ENCODE measurements around the gene CASQ2.

CASQ2 gene

DNA sequence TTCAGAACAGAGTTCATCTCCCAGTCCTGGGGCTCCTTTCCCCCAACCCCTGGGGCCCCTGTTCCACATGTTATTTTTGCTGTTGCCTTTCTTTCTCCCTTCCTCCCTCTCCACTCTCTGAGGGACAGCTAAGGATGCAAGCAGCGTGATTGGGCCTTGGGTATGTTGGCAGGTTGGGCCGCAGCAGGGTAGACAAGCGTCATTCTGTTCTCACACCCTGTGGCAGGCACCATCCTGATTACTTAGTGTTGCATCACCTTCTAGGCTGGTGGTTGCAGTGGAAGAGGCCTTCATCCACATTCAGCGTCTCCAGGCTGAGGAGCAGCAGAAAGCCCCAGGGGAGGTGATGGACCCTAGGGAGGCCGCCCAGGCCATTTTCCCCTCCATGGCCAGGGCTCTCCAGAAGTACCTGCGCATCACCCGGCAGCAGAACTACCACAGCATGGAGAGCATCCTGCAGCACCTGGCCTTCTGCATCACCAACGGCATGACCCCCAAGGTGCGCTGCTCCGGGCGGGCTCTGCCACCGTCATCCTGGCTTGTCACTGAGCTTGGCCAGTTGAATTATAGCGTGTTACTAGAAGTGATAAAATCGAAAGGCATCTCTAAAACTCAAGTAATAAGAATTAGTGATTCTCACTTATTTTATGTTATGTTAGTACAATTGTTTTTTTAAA is 83.3 kb downstream of the CASQ2 start:
- Histone ChIP-seq H3K4me3 (ENCODE audit: low read length in 2 of 2) (no peak overlapping the region), H3K36me3 (replicated peaks in 1 of 2; ENCODE audit: control insufficient read depth in 2 of 2, insufficient read depth in 2 of 2, low read length in 2 of 2) (peaks cover 7 to 15% of the 10 kb centered on the region in 2 donors), H4K8ac (ENCODE audit: low read depth, low read length) (no peak overlapping the region), H3K14ac (ENCODE audit: low read length) (no peak overlapping the region), H3K27ac (replicated peaks; ENCODE audit: low read length) (no peak overlapping the region), H3K4me2 (ENCODE audit: insufficient read depth, low read length, poor library complexity, severe bottlenecking) (no peak overlapping the region), H2AFZ (ENCODE audit: low read length) (no peak overlapping the region), H2AK5ac (ENCODE audit: low read depth, low read length) (no peak overlapping the region), H3K9me3 (replicated peaks in 1 of 2; ENCODE audit: control insufficient read depth in 2 of 2, insufficient read depth in 1 of 2, low read depth in 1 of 2, low read length in 2 of 2) (no peaks in the 10 kb centered on the region), H2BK120ac (ENCODE audit: low read depth, low read length) (no peak overlapping the region), H3K27me3 (ENCODE audit: control insufficient read depth in 3 of 3, insufficient read depth in 3 of 3, low read depth in 1 of 3, low read length in 3 of 3) (no peaks in the 10 kb centered on the region), H2BK15ac (ENCODE audit: low read length) (no peak overlapping the region), H3K79me1 (ENCODE audit: low read depth, low read length) (no peaks in the 10 kb centered on the region), H3K9ac (ENCODE audit: low read depth, low read length, poor library complexity) (peak overlapping the region; percentile 30), H3K23ac (ENCODE audit: low read depth, low read length, poor library complexity) (peak overlapping the region; percentile 29), H3K18ac (ENCODE audit: low read length) (no peak overlapping the region), H3K4ac (ENCODE audit: low read length) (no peak overlapping the region), H4K91ac (ENCODE audit: low read depth, low read length, poor library complexity) (no peak overlapping the region), H2BK5ac (ENCODE audit: low read length) (no peak overlapping the region), H2BK12ac (ENCODE audit: low read length) (no peak overlapping the region), H3K4me1 (ENCODE audit: control insufficient read depth in 2 of 2, insufficient read depth in 1 of 2, low read depth in 1 of 2, low read length in 2 of 2) (no peaks in the 10 kb centered on the region)
- DNase-seq (ENCODE audit: low spot score) = no peak
- no CpG with 5 or more reads among the region's 14 CpGs for WGBS, 2 donors (ENCODE audit: extremely low coverage in 2 of 2, insufficient read length in 2 of 2, insufficient replicate concordance in 1 of 2)

DNA sequence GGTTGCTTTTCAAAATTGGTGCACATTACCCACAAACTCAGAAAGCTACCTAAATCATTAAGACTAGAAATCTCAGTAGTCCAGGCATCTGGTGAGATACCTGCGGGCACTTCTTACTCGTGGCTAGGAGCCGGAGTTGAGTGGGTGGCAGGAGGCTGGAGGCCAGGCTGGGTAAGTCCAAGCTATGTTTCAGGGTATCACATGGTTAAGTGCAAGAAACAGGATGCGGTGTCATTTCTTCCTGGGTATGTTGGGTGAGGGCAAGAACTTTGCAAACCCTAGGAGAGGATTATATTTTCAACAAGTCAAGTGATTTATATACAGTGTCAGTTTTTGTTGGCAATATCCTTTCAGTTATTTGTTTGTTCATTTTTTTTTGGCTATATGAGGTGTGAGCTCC is 85.7 kb downstream of the CASQ2 start:
- no peaks in the 10 kb centered on the region for H3K79me1 ChIP-seq (ENCODE audit: low read depth, low read length)
- no peak overlapping the region for H2BK120ac ChIP-seq (ENCODE audit: low read depth, low read length)
- no peak overlapping the region for H3K18ac ChIP-seq (ENCODE audit: low read length)
- H3K14ac ChIP-seq (ENCODE audit: low read length) = no peak overlapping the region
- no peak overlapping the region for H2BK5ac ChIP-seq (ENCODE audit: low read length)
- H3K9me3 ChIP-seq (replicated peaks in 1 of 2; ENCODE audit: control insufficient read depth in 2 of 2, insufficient read depth in 1 of 2, low read depth in 1 of 2, low read length in 2 of 2) = no peaks in the 10 kb centered on the region
- no peak overlapping the region for H3K4ac ChIP-seq (ENCODE audit: low read length)
- H2BK15ac ChIP-seq (ENCODE audit: low read length) = no peak overlapping the region
- no peak overlapping the region for H4K91ac ChIP-seq (ENCODE audit: low read depth, low read length, poor library complexity)
- H3K27me3 ChIP-seq (ENCODE audit: control insufficient read depth in 3 of 3, insufficient read depth in 3 of 3, low read depth in 1 of 3, low read length in 3 of 3) = no peaks in the 10 kb centered on the region
- H3K23ac ChIP-seq (ENCODE audit: low read depth, low read length, poor library complexity) = no peak overlapping the region
- H3K4me1 ChIP-seq (ENCODE audit: control insufficient read depth in 2 of 2, insufficient read depth in 1 of 2, low read depth in 1 of 2, low read length in 2 of 2) = peaks cover 3 to 12% of the 10 kb centered on the region in 2 donors
- no peak overlapping the region for H2AK5ac ChIP-seq (ENCODE audit: low read depth, low read length)
- DNase-seq (ENCODE audit: low spot score) = no peak
- no CpG with 5 or more reads among the region's 4 CpGs for WGBS, 2 donors (ENCODE audit: extremely low coverage in 2 of 2, insufficient read length in 2 of 2, insufficient replicate concordance in 1 of 2)
- no peak overlapping the region for H2BK12ac ChIP-seq (ENCODE audit: low read length)
- no peak overlapping the region for H3K4me2 ChIP-seq (ENCODE audit: insufficient read depth, low read length, poor library complexity, severe bottlenecking)
- H3K4me3 ChIP-seq (ENCODE audit: low read length in 2 of 2) = no peak overlapping the region
- H2AFZ ChIP-seq (ENCODE audit: low read length) = no peak overlapping the region
- peaks cover 7 to 15% of the 10 kb centered on the region in 2 donors for H3K36me3 ChIP-seq (replicated peaks in 1 of 2; ENCODE audit: control insufficient read depth in 2 of 2, insufficient read depth in 2 of 2, low read length in 2 of 2)
- no peak overlapping the region for H3K27ac ChIP-seq (replicated peaks; ENCODE audit: low read length)
- H3K9ac ChIP-seq (ENCODE audit: low read depth, low read length, poor library complexity) = no peak overlapping the region
- no peak overlapping the region for H4K8ac ChIP-seq (ENCODE audit: low read depth, low read length)

DNA sequence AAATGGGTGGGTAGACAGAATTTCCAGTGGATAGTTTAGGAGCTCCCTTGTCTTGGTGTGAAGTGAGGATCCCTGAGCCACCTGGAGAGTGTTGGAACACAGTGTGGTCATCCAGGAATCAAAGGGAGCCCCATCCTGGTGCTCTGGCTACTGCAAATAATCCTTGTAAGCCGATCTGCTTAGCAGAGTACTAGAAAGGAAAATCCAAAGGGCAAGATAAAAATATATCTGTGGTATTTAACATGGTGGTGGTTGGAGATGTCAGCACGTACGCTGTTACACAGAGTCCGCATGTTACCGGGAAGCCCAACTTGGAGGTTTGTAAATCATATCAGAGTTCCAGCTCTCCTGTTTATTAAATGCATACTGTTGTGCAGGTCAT is 87.8 kb downstream of the CASQ2 start:
- no peak overlapping the region for H2AK5ac ChIP-seq (ENCODE audit: low read depth, low read length)

DNA sequence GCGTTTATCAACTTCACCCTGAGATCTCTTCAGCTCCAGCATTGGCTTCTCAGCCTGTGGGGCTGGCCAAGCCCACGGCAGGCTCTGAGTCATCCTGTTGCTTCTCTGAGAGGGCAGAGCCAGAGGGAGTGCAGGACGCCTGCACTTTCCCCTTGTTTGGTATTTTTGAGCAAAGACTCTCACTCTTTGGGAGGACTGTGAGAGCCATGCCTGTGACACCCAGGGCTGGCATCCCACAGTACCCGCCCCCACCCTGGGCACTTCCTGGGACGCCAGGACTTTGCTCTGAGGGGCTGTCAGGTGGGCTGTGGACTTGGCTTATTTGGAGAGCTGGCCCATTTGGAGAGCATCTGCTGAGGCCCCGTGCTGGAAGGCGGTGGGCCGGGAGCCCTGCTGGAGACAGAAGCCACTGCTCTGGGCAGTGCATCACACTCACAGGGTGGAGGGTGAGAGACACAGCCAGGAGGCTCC is 89.3 kb downstream of the CASQ2 start:
- Histone ChIP-seq H2BK120ac (ENCODE audit: low read depth, low read length) (no peak overlapping the region), H2BK12ac (ENCODE audit: low read length) (no peak overlapping the region), H3K4me3 (ENCODE audit: low read length in 2 of 2) (no peak overlapping the region), H3K9ac (ENCODE audit: low read depth, low read length, poor library complexity) (no peak overlapping the region), H2AFZ (ENCODE audit: low read length) (no peak overlapping the region), H3K79me1 (ENCODE audit: low read depth, low read length) (no peaks in the 10 kb centered on the region), H3K4me2 (ENCODE audit: insufficient read depth, low read length, poor library complexity, severe bottlenecking) (no peak overlapping the region), H2AK5ac (ENCODE audit: low read depth, low read length) (peak overlapping the region; percentile 18), H3K4me1 (ENCODE audit: control insufficient read depth in 2 of 2, insufficient read depth in 1 of 2, low read depth in 1 of 2, low read length in 2 of 2) (peaks cover 13 to 23% of the 10 kb centered on the region in 2 donors), H3K23ac (ENCODE audit: low read depth, low read length, poor library complexity) (no peak overlapping the region), H4K8ac (ENCODE audit: low read depth, low read length) (no peak overlapping the region), H3K9me3 (replicated peaks in 1 of 2; ENCODE audit: control insufficient read depth in 2 of 2, insufficient read depth in 1 of 2, low read depth in 1 of 2, low read length in 2 of 2) (no peaks in the 10 kb centered on the region), H3K18ac (ENCODE audit: low read length) (no peak overlapping the region), H3K36me3 (replicated peaks in 1 of 2; ENCODE audit: control insufficient read depth in 2 of 2, insufficient read depth in 2 of 2, low read length in 2 of 2) (no peaks in the 10 kb centered on the region), H3K27ac (replicated peaks; ENCODE audit: low read length) (no peak overlapping the region), H2BK15ac (ENCODE audit: low read length) (no peak overlapping the region), H3K4ac (ENCODE audit: low read length) (no peak overlapping the region), H3K14ac (ENCODE audit: low read length) (no peak overlapping the region), H3K27me3 (ENCODE audit: control insufficient read depth in 3 of 3, insufficient read depth in 3 of 3, low read depth in 1 of 3, low read length in 3 of 3) (no peaks in the 10 kb centered on the region), H4K91ac (ENCODE audit: low read depth, low read length, poor library complexity) (no peak overlapping the region), H2BK5ac (ENCODE audit: low read length) (no peak overlapping the region)
- WGBS, 2 donors (ENCODE audit: extremely low coverage in 2 of 2, insufficient read length in 2 of 2, insufficient replicate concordance in 1 of 2) = no CpG with 5 or more reads among the region's 8 CpGs
- no peak for DNase-seq (ENCODE audit: low spot score)

More for the DNA sequence above, 87.8 kb downstream of the CASQ2 start:
- no peak overlapping the region for H2BK120ac ChIP-seq (ENCODE audit: low read depth, low read length)
- H3K27ac ChIP-seq (replicated peaks; ENCODE audit: low read length) = no peak overlapping the region
- H3K27me3 ChIP-seq (ENCODE audit: control insufficient read depth in 3 of 3, insufficient read depth in 3 of 3, low read depth in 1 of 3, low read length in 3 of 3) = no peaks in the 10 kb centered on the region
- no peak overlapping the region for H2AFZ ChIP-seq (ENCODE audit: low read length)
- no peak overlapping the region for H4K91ac ChIP-seq (ENCODE audit: low read depth, low read length, poor library complexity)
- H3K18ac ChIP-seq (ENCODE audit: low read length) = no peak overlapping the region
- no peak overlapping the region for H3K9ac ChIP-seq (ENCODE audit: low read depth, low read length, poor library complexity)
- DNase-seq (ENCODE audit: low spot score) = no peak
- H2BK12ac ChIP-seq (ENCODE audit: low read length) = no peak overlapping the region
- no peak overlapping the region for H3K23ac ChIP-seq (ENCODE audit: low read depth, low read length, poor library complexity)
- H2BK15ac ChIP-seq (ENCODE audit: low read length) = no peak overlapping the region
- peaks cover 13 to 22% of the 10 kb centered on the region in 2 donors for H3K4me1 ChIP-seq (ENCODE audit: control insufficient read depth in 2 of 2, insufficient read depth in 1 of 2, low read depth in 1 of 2, low read length in 2 of 2)
- no peaks in the 10 kb centered on the region for H3K79me1 ChIP-seq (ENCODE audit: low read depth, low read length)
- H3K36me3 ChIP-seq (replicated peaks in 1 of 2; ENCODE audit: control insufficient read depth in 2 of 2, insufficient read depth in 2 of 2, low read length in 2 of 2) = peaks cover 7 to 13% of the 10 kb centered on the region in 2 donors
- H2BK5ac ChIP-seq (ENCODE audit: low read length) = no peak overlapping the region
- H3K14ac ChIP-seq (ENCODE audit: low read length) = no peak overlapping the region
- no peak overlapping the region for H3K4ac ChIP-seq (ENCODE audit: low read length)
- H4K8ac ChIP-seq (ENCODE audit: low read depth, low read length) = no peak overlapping the region
- no peak overlapping the region for H3K4me3 ChIP-seq (ENCODE audit: low read length in 2 of 2)
- WGBS, 2 donors (ENCODE audit: extremely low coverage in 2 of 2, insufficient read length in 2 of 2, insufficient replicate concordance in 1 of 2) = no CpG with 5 or more reads among the region's 5 CpGs
- no peaks in the 10 kb centered on the region for H3K9me3 ChIP-seq (replicated peaks in 1 of 2; ENCODE audit: control insufficient read depth in 2 of 2, insufficient read depth in 1 of 2, low read depth in 1 of 2, low read length in 2 of 2)
- no peak overlapping the region for H3K4me2 ChIP-seq (ENCODE audit: insufficient read depth, low read length, poor library complexity, severe bottlenecking)

Measured in neuronal stem cell (in vitro differentiated cells).